HCT116 (cell line): ENCODE results near the gene PHF5A. TPM values are rescaled to one million over a fixed set of nuclear protein-coding genes. Genes with fewer than 3 reads are reported as not detected.

Experiments
- ATAC-seq: fragments of 200-7000 bp; cut with Tn5 transposase; 2 replicates; pipeline ENCODE4 v1.9.1; 2020; ENCODE audit warnings: mild to moderate bottlenecking, moderate library complexity
- BruUV-seq: library from RNA; stranded (reverse); fragments of 400-500 nt; replicated peaks from 2 replicates; lab custom pipeline; 2021; lab: Mats Ljungman, UMichigan
- CTCF ChIA-PET: fragments of 300-600 bp; sonication (Branson Sonifier 250); formaldehyde crosslinking; loops from one replicate; lab custom pipeline; 2021; ENCODE audit warnings: antibody characterized with exemption; lab: Charles Lee
- POLR2A ChIA-PET: fragments of 300-600, 350-600 bp; sonication (Branson Sonifier 250); formaldehyde crosslinking; loops from one replicate; lab custom pipeline; 2021; ENCODE audit warnings: antibody characterized with exemption; lab: Charles Lee
- RAD21 ChIA-PET, 2 experiments: fragments of 300-600 bp; sonication (Branson Sonifier 250); formaldehyde crosslinking; loops; one replicate each; lab custom pipeline; 2023; ENCODE audit warnings: low total read pairs in 2 of 2; ENCODE audit not compliant: uncharacterized antibody in 2 of 2, unreplicated experiment in 2 of 2, low non-redundant PET in 1 of 2; lab: Charles Lee
- DNase-seq: peaks from one replicate; pipeline ENCODE4 v3.0.0-alpha.2; 2010; ENCODE audit warnings: low read depth, low spot score
- H2AFZ ChIP-seq: fragments of 200-600 bp; shearing (Covaris generic), sonication (generic); 2 replicates; pipeline ENCODE4 v1.6.1; 2017; ENCODE audit warnings: low read depth, mixed run types, mixed read lengths, antibody characterized with exemption, low read length; ENCODE audit not compliant: poor library complexity, severe bottlenecking
- H3K27ac ChIP-seq: 2 replicates; pipeline ENCODE4 v1.5.1; 2012; ENCODE audit warnings: low read depth, low read length
- H3K27me3 ChIP-seq: fragments of 200-600 bp; sonication (generic); 2 replicates; pipeline ENCODE4 v1.6.1; 2016; ENCODE audit warnings: mixed run types, low read length, mixed read lengths; ENCODE audit not compliant: insufficient read depth
- H3K36me3 ChIP-seq, 2 experiments: fragments of 200-500 bp in 1 of 2; fragments of 200-600 bp in 1 of 2; sonication (Bioruptor generic) in 1 of 2; sonication (generic) in 1 of 2; 2 replicates each; pipeline versions ENCODE4 v1.5.1 to v1.6.1; 2014 to 2016; ENCODE audit warnings: low read length in 2 of 2, inconsistent platforms in 1 of 2, mixed read lengths in 1 of 2, mixed run types in 1 of 2; ENCODE audit not compliant: insufficient read depth in 2 of 2, control insufficient read depth in 1 of 2
- H3K4me1 ChIP-seq, 2 experiments: fragments of 200-600 bp in 1 of 2; sonication (generic) in 1 of 2; 2 replicates each; pipeline versions ENCODE4 v1.5.1 to v1.6.1; 2012 to 2017; ENCODE audit warnings: low read length in 2 of 2, inconsistent platforms in 1 of 2, mild to moderate bottlenecking in 1 of 2, mixed read lengths in 1 of 2, mixed run types in 1 of 2, moderate library complexity in 1 of 2; ENCODE audit not compliant: insufficient read depth in 2 of 2, control insufficient read depth in 1 of 2
- H3K4me2 ChIP-seq: fragments of 200-600 bp; sonication (generic); 2 replicates; pipeline ENCODE4 v1.6.1; 2017; ENCODE audit warnings: mixed run types, low read length, mixed read lengths
- H3K4me3 ChIP-seq, 2 experiments: fragments of 200-600 bp in 1 of 2; sonication (generic) in 1 of 2; replicated peaks in 1 of 2; 2 replicates each; pipeline ENCODE4 v1.5.1; 2011 to 2016; ENCODE audit warnings: low read length in 2 of 2, control low read depth in 1 of 2, low read depth in 1 of 2, mild to moderate bottlenecking in 1 of 2, mixed read lengths in 1 of 2, mixed run types in 1 of 2
- H3K79me2 ChIP-seq: fragments of 200-600 bp; sonication (generic); 2 replicates; pipeline ENCODE4 v1.6.1; 2017; ENCODE audit warnings: mild to moderate bottlenecking, mixed run types, low read length, moderate library complexity, mixed read lengths; ENCODE audit not compliant: insufficient read depth
- H3K9ac ChIP-seq: fragments of 200-600 bp; sonication (generic); 2 replicates; pipeline ENCODE4 v1.6.1; 2016; ENCODE audit warnings: low read length, mixed read lengths
- H3K9me2 ChIP-seq: fragments of 200-600 bp; sonication (generic), shearing (Covaris generic); 2 replicates; pipeline ENCODE4 v1.6.1; 2017; ENCODE audit warnings: mixed run types, mild to moderate bottlenecking, moderate library complexity; ENCODE audit not compliant: insufficient read depth
- H3K9me3 ChIP-seq, 2 experiments: fragments of 200-500 bp in 1 of 2; fragments of 200-600 bp in 1 of 2; sonication (Bioruptor generic) in 1 of 2; sonication (generic) in 1 of 2; 2 replicates each; pipeline ENCODE4 v1.6.1; 2014 to 2017; ENCODE audit warnings: low read length in 2 of 2, mixed read lengths in 2 of 2, inconsistent platforms in 1 of 2, low read depth in 1 of 2, mild to moderate bottlenecking in 1 of 2, mixed run types in 1 of 2, moderate library complexity in 1 of 2; ENCODE audit not compliant: control insufficient read depth in 1 of 2, insufficient read depth in 1 of 2
- H4K20me1 ChIP-seq: fragments of 200-600 bp; sonication (generic), shearing (Covaris generic); 2 replicates; pipeline ENCODE4 v1.6.1; 2017; ENCODE audit warnings: mixed run types, mild to moderate bottlenecking, moderate library complexity; ENCODE audit not compliant: insufficient read depth
- CBX3 ChIP-seq: IDR thresholded peaks from 2 replicates; pipeline ENCODE4 v1.6.1; 2012; ENCODE audit warnings: low read depth
- CEBPB ChIP-seq: IDR thresholded peaks from 2 replicates; pipeline ENCODE4 v1.6.1; 2012; ENCODE audit warnings: low read depth
- CTCF ChIP-seq, 3 experiments: fragments of 200-600 bp in 1 of 3; sonication (generic) in 1 of 3; IDR thresholded peaks in 2 of 3; conservative IDR thresholded peaks in 1 of 3; 2 replicates each; pipeline ENCODE4 v1.5.1; 2012 to 2017; ENCODE audit warnings: low read depth in 2 of 3, low read length in 2 of 3, antibody characterized with exemption in 1 of 3, borderline replicate concordance in 1 of 3, control low read depth in 1 of 3, mild to moderate bottlenecking in 1 of 3, mixed read lengths in 1 of 3, mixed run types in 1 of 3, moderate library complexity in 1 of 3; ENCODE audit not compliant: insufficient read depth in 1 of 3
- EGR1 ChIP-seq: IDR thresholded peaks from 2 replicates; pipeline ENCODE4 v1.6.1; 2012; ENCODE audit warnings: low read depth
- EZH2 ChIP-seq: fragments of 200-600 bp; sonication (generic); IDR thresholded peaks from 2 replicates; pipeline ENCODE4 v1.6.1; 2017; ENCODE audit warnings: antibody characterized with exemption, mixed run types
- MAX ChIP-seq: IDR thresholded peaks from 2 replicates; pipeline ENCODE4 v1.6.1; 2012
- POLR2A ChIP-seq: IDR thresholded peaks from 2 replicates; pipeline ENCODE4 v1.7.0; 2011; ENCODE audit warnings: borderline replicate concordance; ENCODE audit not compliant: insufficient read depth, insufficient read length; ENCODE audit errors: extremely low read depth
- POLR2AphosphoS5 ChIP-seq: IDR thresholded peaks from 2 replicates; pipeline ENCODE4 v1.6.1; 2011; ENCODE audit warnings: mild to moderate bottlenecking, low read depth, low read length, moderate library complexity
- RAD21 ChIP-seq: IDR thresholded peaks from 2 replicates; pipeline ENCODE4 v1.6.1; 2012; ENCODE audit warnings: low read depth, mild to moderate bottlenecking
- SIN3A ChIP-seq: IDR thresholded peaks from 2 replicates; pipeline ENCODE4 v1.6.1; 2012; ENCODE audit warnings: low read depth
- SRF ChIP-seq: IDR thresholded peaks from 2 replicates; pipeline ENCODE4 v1.6.1; 2012; ENCODE audit warnings: low read depth
- TCF7L2 ChIP-seq: IDR thresholded peaks from 2 replicates; pipeline ENCODE4 v1.7.0; 2011; ENCODE audit warnings: borderline replicate concordance, inconsistent platforms; ENCODE audit not compliant: insufficient read depth, insufficient read length; ENCODE audit errors: extremely low read depth
- ZBTB33 ChIP-seq: IDR thresholded peaks from 2 replicates; pipeline ENCODE4 v1.6.1; 2011; ENCODE audit warnings: mild to moderate bottlenecking, low read length, moderate library complexity; ENCODE audit not compliant: insufficient replicate concordance; ENCODE audit errors: extremely low read depth
- intact Hi-C: fragments of 100-400 bp; cut with micrococcal nuclease; formaldehyde crosslinking; loops from 2 replicates; pipeline ENCODE4 v1.10.0; 2022
- total RNA-seq: library from RNA; stranded (reverse); gene quantifications from one replicate; pipeline ENCODE4 v1.2.1, GENCODE V29; 2021; ENCODE audit not compliant: unreplicated experiment
- TF ChIP-seq, protein P1 (sequence below): IDR thresholded peaks from 2 replicates; pipeline ENCODE4 v1.6.1; 2012

PHF5A gene
- total RNA-seq, 1 experiment from 2014 or later, result 86.0 TPM

DNA sequence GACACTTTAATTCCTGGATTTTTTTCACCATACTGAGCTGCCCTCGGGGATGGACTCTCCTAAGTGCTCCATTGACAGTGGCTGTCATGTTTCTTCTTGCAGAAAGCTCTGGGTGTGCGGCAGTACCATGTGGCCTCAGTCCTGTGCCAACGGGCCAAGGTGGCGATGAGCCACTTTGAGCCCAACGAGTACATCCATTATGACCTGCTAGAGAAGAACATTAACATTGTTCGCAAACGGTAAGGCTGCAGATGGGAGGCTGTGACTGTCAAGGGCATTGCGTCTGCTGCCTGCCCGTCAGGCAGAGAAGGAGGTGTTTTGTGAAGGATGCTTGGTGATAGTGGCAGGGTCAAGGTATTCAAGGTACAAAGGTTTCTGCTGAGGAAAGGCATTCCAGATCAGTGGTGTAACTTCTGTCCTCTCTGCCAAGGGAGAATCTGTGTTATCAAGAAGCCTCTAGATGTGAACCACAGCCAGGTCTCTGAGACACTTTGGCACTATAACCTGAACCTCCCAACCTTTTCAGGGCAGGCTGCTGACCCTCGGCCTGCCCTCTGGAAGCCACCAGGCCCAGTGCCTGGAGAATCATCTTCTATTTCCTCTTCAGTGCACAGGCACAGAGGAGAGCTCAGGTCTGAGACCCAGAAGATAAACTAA, 31.3 kb upstream of the PHF5A start:
- POLR2A ChIA-PET, result no interaction called here
- Histone ChIP-seq H3K9ac (no peak overlapping the region), H3K9me2 (no peaks in the 10 kb centered on the region), H3K9me3 (no peaks in the 10 kb centered on the region), H4K20me1 (no peaks in the 10 kb centered on the region), H3K4me1 (no peaks in the 10 kb centered on the region), H2AFZ (no peak overlapping the region), H3K36me3 (peaks cover 3 to 12% of the 10 kb centered on the region in 2 experiments; a peak in 3 of 4 replicates), H3K4me3 (no peak overlapping the region), H3K27ac (no peak overlapping the region), H3K27me3 (no peaks in the 10 kb centered on the region)
- RAD21 ChIA-PET, result no interaction called here
- CTCF ChIA-PET, result interaction anchor here (1.4 to 1.9 kb wide), 2 partner anchors 96 to 98 kb away, joined by 7 to 24 read pairs; no protein-coding TSS in a partner anchor
- TF ChIP-seq RAD21, result no peak
- TF ChIP-seq TCF7L2, result no peak
- no peak for TF ChIP-seq EGR1
- no peak for TF ChIP-seq CTCF (IDR thresholded peaks at IDR 0.05 in 2 of 3, conservative IDR thresholded peaks at IDR 0.05 in 1 of 3; ENCODE audit: borderline replicate concordance in 1 of 3, insufficient read depth in 1 of 3, low read depth in 2 of 3, low read length in 2 of 3)
- TF ChIP-seq, protein P1, sequence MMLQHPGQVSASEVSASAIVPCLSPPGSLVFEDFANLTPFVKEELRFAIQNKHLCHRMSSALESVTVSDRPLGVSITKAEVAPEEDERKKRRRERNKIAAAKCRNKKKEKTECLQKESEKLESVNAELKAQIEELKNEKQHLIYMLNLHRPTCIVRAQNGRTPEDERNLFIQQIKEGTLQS, result no peak
- no peak for TF ChIP-seq POLR2A
- no peak for TF ChIP-seq CEBPB
- TF ChIP-seq POLR2AphosphoS5, result no peak
- TF ChIP-seq SIN3A, result no peak
- TF ChIP-seq CBX3, result no peak
- TF ChIP-seq EZH2, result no peak
- no peak for TF ChIP-seq MAX
- TF ChIP-seq SRF, result no peak
- no peak for TF ChIP-seq ZBTB33
- TF ChIP-seq, all 23 proteins: peak for 0
- DNase-seq (no peak), ATAC-seq (no peak)
- intact Hi-C loops, result no loop called here
- Histone ChIP-seq H3K4me2 (no peak overlapping the region), H3K79me2 (peaks cover 65% of the 10 kb centered on the region)
- no TSS peak for BruUV-seq
